ENCODE measurements around the gene NDUFA5.
"Not testable (repeated sequence)": the region's sequence is repeated elsewhere in the genome, so short reads cannot be mapped to it uniquely, and the experiment has no call there.

Gene NDUFA5

DNA sequence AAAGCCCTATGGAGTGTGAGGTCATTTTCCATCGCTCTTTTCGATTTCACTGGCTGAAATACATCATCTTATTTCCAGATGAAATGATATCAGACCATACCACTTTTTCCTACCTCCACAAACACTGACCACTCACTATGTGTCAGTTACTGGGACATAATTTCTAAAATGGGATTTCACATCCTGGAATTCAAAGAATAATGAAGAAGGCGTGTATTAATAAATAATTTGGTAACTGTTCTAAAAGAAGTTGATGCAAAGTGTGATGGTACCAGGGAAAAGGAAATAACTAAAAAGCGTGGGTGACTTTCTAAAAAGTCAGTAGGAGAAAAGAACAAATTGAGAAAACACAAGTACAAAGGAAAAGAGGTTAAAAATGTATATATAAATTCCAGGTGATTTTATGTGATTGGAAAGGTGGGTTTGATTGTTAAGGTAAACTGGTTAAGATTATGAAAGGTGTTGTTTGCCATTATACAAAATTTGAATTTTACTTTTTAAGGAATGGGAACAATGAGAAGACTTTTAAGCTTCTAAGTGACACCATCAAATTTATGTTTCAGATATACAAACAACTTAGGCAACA, 764 bp upstream of the NDUFA5 start:
- no peak for DNase-seq (ENCODE audit: low read depth, low spot score)
- H3K27ac ChIP-seq, result no peak overlapping the region

DNA sequence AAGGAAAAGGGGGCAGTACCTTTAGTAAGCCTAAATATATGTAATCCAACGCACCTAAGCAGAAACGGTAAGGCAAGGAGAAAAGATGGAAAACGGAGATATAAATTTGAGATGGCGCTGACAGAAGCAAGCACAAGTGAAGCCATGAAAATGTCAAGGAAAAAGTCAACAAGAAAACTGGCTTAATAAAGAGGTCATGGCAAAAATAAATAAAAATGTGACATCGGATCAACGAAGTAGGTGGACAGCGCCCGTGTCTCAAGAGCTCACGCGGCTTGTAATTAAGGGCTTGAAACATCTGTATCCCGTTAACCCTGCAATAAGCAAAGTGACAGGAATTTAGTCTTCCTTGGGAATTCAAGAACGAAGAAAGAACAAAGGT, 611 bp downstream of the NDUFA5 start:
- no peak for DNase-seq (ENCODE audit: low read depth, low spot score)
- peak overlapping the region; percentile 28 for H3K27ac ChIP-seq

DNA sequence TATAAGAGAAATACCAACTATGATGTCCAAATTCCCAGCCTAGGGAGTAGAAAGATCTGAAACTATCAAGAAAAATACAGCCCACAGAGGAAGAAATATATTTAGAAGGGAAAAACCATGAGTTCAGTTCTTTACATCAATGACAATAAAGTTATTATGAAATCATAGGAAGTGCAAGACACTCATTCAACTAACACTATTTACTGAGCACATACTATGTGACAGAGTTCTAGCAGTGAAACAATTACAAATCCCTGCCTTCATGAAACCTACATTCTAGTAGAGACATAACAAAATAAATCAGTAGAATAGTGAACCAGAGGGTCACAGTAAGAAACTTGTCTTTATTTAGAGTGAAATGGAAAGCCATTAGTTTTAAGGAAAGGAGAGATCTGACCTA, 2.1 kb downstream of the NDUFA5 start:
- H3K27ac ChIP-seq, result no peak overlapping the region
- DNase-seq (ENCODE audit: low read depth, low spot score), result no peak

DNA sequence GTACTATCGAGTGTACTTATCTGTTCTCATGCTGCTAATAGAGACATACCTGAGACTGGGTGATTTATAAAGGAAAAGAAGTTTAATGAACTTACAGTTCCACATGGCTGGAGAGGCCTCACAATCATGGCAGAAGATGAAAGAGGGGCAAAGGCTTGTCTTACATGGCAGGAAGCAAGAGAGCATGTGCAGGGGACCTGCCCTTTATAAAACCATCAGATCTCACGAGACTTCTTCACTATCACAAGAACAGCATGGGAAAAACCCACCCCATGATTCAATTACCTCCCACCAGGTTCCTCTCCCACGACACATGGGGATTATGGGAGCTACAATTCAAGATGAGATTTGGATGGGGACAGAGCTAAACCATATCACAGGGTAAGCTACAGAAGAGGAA, 4.5 kb downstream of the NDUFA5 start:
- H3K27ac ChIP-seq, result no peak overlapping the region
- DNase-seq (ENCODE audit: low read depth, low spot score), result no peak

DNA sequence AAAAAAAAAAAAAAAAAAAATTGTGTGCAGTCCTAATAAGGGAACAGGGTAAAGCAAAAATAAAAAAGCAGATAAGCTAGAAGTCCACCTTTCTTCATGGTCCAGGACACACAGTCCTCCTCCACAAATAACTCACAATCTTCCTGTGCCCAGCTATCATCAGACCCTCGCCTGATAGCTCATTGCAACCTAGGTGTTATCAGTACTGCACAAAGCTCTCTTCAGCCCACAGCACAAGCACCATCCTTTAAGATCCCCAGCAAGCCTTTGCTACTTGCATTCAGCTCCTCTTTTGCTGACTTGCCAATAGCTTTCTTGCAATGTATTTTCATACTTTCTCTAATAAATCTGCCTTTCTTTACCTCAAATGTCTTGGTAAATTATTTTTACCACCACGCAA, 5.0 kb downstream of the NDUFA5 start:
- H3K27ac ChIP-seq, result no peak overlapping the region
- DNase-seq (ENCODE audit: low read depth, low spot score), result no peak

DNA sequence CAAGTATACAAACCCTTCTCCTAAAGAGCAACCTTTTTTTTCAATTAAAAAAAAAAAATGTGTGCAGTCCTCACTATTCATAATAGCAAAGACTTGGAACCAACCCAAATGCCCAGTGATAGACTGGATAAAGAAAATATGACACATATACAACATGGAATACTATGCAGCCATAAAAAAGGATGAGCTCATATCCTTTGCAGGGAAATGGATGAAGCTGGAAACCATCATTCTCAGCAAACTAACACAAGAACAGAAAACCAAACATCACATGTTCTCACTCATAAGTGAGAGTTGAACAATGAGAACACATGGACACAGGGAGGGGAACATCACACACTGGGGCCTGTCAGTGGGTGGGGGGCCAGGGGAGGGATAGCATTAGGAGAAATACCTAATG, 5.5 kb downstream of the NDUFA5 start:
- DNase-seq (ENCODE audit: low read depth, low spot score), result not testable (repeated sequence)

DNA sequence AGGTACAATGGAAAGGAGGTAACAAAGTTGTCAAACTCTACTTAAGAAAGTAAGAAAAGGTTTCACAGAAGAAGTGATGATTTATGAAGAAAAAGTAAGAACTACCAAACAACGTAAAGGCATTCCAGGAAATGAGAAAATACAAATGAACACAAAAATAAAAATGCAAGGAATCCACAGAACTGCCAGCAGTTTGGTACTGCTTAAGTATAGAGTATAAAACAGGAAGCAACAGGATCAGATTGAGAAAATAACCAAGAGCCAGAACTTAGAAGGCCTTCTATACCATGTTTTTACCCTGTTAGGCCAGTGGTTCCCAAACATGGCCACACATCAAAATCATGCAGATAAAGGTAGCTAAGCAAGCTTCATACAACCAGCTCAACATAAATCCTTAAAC, 9.2 kb downstream of the NDUFA5 start:
- no peak for DNase-seq (ENCODE audit: low read depth, low spot score)
- H3K27ac ChIP-seq, result no peak overlapping the region

More for the DNA sequence above, 5.5 kb downstream of the NDUFA5 start:
- H3K27ac ChIP-seq, result not testable (repeated sequence)

DNA sequence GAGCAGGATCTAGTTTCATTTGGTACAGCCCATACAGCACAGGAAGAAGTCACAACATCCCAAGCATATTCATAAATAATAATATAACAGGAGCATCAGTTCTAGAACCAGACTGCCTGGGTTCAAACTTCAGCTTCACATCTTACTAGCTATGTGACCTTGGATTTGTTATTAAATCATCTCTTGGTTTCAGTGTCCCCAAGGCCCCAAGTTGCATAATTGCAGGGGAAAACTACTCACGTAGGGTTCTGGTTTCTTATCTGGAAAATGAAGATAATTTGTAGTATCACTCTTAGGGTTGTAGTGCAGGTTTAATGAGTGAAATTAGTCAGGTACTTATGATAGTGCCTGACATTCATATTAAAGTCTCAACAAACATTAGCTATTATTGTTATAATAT, 17.7 kb downstream of the NDUFA5 start:
- H3K27ac ChIP-seq, result no peak overlapping the region
- DNase-seq (ENCODE audit: low read depth, low spot score), result no peak

DNA sequence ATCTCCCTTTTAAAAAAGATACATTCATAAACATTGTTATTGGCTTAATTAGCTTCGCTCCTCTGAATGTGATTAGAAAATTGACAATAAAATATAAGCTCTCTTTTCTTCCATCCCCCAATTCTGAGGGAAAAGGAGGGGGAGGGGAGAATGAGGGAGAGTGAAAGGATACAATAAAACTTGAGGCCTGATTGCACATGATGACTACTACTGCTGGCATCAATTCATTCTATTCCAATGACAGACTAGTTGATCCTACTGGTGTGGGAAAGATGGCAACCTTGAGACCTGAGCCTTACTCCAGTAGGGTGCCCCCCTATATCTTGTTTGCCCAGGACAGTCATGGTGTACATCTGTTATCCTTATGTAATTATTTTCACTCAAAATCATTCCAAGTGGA, 18.7 kb downstream of the NDUFA5 start:
- peak overlapping the region; percentile 31 for H3K27ac ChIP-seq
- DNase-seq (ENCODE audit: low read depth, low spot score), result no peak

DNA sequence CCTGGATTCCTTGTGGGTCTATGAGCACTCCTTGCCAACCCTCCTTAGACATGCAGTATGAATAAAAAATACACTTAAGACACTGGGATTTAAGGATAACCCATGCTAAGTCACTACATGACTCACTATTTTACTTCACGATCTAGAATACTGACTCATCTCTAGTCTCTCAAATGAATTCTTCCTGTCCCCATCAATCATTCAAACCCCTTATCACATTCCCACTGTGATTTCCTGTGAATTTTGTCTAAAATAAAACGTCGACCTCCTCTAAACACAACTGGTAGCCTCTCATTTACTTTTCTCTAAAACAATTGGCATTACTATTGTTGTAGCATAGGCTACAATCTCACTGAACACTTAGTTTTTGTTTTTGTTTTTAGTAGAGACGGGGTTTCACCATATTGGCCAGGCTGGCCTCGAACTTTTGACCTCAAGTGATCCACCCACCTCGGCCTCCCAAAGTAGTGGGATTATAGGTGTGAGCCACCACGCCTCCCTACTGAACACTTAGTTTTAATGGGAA, 19.4 kb downstream of the NDUFA5 start:
- peak; percentile 36 for DNase-seq (ENCODE audit: low read depth, low spot score)
- peak overlapping the region; percentile 31 for H3K27ac ChIP-seq

DNA sequence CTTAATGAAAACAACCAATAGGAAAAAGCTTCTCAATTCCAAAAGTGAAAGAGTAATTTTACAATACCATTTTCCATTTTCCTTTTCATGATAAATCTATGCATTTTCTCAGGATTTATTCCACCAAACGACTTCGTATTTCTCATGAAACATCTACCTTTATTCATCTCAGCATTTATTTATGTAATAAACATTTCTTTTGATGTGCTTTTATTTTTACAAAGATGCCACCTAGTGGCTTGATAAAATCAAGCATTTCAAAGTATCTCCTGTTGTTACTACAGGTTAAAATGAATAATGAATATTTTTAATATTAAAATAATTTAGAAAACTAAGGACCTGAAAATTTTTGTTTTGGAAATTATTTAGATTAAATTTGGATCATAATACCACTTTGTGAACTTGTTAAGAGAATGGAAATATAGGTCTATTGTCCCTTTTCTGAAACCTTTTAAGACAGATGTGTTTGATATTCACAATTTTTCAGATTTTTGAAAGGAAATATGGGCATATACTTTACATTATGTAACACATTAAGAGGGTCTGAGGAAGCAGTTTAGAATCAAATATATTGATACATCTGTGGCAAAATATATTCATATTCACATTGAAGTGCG, 20.5 kb downstream of the NDUFA5 start:
- no peak for DNase-seq (ENCODE audit: low read depth, low spot score)
- no peak overlapping the region for H3K27ac ChIP-seq

DNA sequence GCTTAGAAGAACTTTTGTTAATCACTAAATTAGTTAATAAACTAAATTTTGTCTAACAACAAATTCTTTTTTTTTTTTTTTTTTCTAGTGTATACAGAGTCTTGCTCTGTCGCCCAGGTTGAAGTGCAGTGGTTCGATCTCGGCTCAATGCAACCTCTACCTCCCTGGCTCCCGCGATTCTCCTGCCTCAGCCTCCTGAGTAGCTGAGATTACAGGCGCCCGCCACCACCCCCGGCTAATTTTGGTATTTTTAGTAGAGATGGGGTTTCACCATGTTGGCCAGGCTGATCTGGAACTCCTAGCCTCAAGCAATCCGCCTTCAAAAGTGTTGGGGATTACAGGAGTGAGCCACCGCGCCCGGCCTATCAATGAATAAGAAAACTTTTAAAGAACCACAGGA, 22.1 kb downstream of the NDUFA5 start:
- DNase-seq (ENCODE audit: low read depth, low spot score), result no peak
- H3K27ac ChIP-seq, result peak overlapping the region; percentile 73

DNA sequence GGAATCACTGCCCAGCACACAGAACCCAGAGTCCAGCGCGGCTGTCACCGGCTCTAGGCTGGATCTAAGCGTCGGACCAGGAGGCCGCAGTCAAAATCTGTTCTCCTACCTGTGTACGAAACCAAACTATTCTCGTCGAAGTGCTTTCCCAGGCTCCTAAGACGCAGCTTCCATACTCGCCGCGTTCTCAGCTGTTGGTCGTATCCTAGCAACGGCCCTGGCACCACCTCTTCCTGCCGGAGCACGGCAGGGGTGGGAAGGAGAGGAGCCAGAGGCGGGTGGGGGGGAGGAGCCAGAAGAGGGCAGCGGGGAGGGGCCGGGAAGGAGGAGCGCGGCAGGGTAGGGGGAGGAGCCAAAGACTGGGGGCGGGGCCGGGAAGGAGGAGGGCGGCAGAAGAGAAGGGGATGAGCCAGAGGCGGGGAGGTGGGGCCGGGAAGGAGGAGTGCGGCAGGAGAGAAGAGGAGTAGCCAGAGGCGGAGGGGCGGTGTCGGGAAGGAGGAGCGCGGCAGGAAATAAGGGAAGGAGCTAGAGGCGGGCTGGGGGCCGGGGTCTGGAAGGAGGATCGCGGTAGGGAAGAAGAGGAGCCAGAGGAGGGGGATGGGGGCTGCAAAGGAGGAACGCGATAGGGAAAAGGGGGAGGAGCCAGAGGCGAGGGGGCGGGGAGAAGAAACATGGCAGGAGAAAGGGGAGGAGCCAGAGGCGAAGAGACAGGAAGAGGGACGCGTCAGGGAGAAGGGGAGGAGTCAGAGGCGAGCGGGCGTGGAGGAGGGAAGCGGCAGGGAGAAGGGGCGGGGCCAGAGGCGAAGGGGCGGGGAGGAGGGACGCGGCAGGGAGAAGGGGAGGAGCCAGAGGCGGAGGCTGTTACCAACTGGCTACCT, 23.0 kb downstream of the NDUFA5 start, which contains the start of gene IQUB:
Gene IQUB (minus strand): TSS at position 213 of the 878 bp plus-strand sequence. CDS start 22,255 bp downstream, outside the sequence.
- peak within 1 kb of the TSS; percentile 73 for H3K27ac ChIP-seq
- DNase-seq (ENCODE audit: low read depth, low spot score), result peak; percentile 81

DNA sequence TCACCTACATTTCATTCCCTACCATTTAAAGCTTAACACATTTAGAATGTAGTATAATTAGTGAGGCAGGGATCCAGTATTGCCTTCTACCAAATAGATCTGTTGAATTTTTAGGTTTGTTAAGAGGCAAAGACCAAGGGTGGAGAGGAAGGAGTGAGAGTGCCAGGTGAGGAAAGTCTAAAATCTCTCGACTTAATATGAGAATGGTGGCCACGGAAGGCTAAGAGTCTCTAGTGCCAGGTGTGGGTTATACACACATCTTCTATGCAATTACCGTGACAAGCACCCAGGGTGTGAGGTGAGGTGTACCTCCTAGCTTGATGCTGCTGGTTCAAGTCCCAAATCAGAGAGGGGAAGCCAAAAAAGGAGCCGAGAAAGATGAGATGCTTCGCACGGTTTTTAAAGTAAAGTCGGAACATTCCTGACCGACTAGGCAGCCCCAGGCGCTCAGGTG, 23.7 kb downstream of the NDUFA5 start:
- peak overlapping the region; percentile 73 for H3K27ac ChIP-seq
- no peak for DNase-seq (ENCODE audit: low read depth, low spot score)

DNA sequence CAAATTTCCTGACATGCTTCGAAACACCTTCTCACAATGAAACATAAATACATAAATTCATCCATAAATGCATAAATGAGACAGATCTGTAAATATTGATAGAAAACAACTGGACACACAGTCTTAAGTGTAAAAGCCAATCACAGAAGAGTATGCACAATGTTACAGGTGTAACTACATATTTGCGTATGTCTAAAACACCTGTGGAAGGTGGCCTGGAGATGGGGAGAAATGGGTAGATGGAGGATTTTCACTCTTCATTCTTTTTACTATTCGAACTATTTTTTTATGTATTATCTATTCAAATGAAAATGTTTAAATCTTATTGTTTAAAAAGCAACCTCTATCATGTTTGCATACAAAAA, 24.1 kb downstream of the NDUFA5 start:
- no peak overlapping the region for H3K27ac ChIP-seq
- no peak for DNase-seq (ENCODE audit: low read depth, low spot score)

DNA sequence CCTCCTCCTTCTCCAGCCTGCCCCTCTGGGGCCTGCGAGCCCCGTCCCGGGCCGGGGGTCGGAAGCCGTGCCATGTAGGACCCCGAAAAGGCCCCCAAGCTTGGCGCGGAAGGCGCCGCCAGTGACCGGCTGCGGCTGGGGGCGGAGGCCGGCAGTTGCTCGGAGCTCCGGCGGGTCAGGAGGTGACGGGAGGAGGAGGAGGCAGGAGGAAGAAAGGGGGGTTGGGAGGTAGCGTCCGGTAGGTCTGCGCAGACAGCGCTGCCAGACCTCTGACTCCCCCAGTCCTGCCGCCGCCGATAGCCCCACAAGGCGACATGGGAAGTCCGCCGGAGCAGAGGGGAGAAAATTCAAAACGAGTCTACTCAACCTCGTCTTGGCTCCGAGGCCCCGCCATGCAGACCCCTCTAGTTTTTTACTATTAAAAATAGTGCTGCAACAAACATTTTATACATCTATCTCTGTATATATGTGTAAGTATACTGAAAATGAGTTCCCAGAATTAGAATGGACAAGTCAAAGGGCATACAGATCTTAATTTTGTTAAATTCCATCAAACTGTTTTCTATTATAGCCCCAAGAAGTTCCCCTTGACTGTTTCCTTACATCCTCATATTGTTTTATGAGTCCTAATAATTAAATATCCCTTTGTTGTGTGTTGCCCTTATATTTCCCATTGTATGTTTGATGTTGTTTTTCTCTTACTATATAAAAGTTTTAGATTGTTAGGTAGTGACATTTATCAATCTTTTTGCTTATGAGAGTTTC, 24.6 kb downstream of the NDUFA5 start:
- not testable (repeated sequence) for DNase-seq (ENCODE audit: low read depth, low spot score)

DNA sequence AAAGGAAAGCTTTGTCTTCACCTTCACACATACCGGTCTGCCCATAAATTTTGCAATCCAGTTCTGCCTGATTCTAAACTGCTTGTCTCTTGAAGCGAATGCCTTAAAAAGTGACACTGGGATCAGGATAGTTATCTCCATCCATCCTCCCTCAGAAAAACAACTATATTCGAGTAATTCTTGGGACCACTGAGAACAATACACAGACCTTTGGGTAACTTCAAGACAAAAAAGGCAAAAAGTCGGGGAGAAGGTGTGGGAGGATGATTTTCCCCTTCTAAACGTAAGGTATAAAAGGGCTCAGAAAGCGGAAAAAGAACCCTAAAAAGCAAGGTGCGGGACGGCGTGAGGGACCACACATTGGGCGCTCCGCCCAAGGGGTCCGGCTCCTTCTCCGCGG, 25.3 kb downstream of the NDUFA5 start:
- H3K27ac ChIP-seq; DNase-seq (ENCODE audit: low read depth, low spot score): not testable (repeated sequence)

More for the DNA sequence above, 24.6 kb downstream of the NDUFA5 start:
- H3K27ac ChIP-seq, result not testable (repeated sequence)

DNA sequence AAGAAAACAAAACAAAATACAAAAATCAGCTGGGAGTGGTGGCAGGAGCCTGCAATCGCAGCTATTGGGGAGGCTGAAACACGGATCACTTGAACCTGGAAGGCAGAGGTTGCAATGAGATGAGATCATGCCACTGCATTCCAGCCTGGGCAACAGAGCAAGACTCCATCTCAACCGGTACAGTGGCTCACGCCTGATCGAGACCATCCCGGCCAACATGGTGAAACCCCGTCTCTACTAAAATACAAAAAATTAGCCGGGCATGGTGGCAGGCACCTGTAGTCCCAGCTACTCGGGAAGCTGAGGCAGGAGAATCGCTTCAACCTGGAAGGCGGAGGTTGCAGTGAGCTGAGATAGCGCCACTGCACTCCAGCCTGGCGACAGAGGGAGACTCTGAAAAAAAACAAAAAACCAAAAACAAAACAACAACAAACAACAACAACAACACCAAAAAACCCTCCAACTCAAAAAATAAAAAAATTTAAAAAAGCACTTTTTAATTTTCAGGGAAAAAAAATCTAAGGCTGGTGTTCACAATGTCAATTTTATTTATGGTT, 27.5 kb downstream of the NDUFA5 start:
- not testable (repeated sequence) for H3K27ac ChIP-seq; DNase-seq (ENCODE audit: low read depth, low spot score)

DNA sequence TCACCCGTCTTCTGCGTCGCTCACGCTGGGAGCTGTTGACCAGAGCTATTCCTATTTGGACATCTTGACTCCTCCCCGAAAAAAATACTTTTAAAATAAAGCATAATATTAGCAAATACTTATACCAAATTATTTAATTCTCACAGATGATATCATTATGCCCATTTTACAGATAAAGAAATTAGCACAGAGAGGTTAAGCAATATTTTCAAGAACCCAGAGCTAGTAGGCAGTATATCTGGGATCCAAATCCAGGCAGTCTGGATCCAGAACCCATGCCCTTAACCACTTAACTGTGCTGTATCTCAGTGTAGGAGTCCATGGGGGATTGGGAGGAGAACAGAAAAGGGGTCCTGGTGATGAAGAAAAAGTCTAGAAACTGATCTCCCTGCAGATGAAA, 29.4 kb downstream of the NDUFA5 start:
- no peak overlapping the region for H3K27ac ChIP-seq
- DNase-seq (ENCODE audit: low read depth, low spot score), result no peak

DNA sequence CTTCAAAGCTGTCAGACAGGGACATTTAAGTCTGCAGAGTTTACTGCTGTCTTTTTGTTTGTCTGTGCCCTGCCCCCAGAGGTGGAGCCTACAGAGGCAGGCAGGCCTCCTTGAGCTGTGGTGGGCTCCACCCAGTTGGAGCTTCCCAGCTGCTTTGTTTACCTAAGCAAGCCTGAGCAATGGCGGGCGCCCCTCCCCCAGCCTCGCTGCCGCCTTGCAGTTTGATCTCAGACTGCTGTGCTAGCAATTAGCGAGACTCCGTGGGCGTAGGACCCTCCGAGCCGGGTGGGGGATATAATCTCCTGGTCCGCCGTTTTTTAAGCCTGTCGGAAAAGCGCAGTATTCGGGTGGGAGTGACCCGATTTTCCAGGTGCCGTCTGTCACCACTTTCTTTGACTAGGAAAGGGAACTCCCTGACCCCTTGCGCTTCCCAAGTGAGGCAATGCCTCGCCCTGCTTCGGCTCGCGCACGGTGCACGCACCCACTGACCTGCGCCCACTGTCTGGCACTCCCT, 29.8 kb downstream of the NDUFA5 start:
- DNase-seq (ENCODE audit: low read depth, low spot score); H3K27ac ChIP-seq: not testable (repeated sequence)
